ENCODE measurements around the gene PRMT3.

PRMT3 gene

GRCh38 chr11:20530942-20531703 is 143.6 kb downstream of the PRMT3 start:
- no peak for DNase-seq (ENCODE audit: extremely low read depth, low read depth)
- TF ChIP-seq, protein P1, sequence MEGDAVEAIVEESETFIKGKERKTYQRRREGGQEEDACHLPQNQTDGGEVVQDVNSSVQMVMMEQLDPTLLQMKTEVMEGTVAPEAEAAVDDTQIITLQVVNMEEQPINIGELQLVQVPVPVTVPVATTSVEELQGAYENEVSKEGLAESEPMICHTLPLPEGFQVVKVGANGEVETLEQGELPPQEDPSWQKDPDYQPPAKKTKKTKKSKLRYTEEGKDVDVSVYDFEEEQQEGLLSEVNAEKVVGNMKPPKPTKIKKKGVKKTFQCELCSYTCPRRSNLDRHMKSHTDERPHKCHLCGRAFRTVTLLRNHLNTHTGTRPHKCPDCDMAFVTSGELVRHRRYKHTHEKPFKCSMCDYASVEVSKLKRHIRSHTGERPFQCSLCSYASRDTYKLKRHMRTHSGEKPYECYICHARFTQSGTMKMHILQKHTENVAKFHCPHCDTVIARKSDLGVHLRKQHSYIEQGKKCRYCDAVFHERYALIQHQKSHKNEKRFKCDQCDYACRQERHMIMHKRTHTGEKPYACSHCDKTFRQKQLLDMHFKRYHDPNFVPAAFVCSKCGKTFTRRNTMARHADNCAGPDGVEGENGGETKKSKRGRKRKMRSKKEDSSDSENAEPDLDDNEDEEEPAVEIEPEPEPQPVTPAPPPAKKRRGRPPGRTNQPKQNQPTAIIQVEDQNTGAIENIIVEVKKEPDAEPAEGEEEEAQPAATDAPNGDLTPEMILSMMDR (IDR thresholded peaks at IDR 0.05; ENCODE audit: low read depth, low read length, missing control alignments): no peak
- no peak overlapping the region for H3K4me3 ChIP-seq (replicated peaks; ENCODE audit: low read depth, low read length)

- no peak overlapping the region for H3K4me3 ChIP-seq (replicated peaks; ENCODE audit: low read depth, low read length)
- TF ChIP-seq, protein P1 (IDR thresholded peaks at IDR 0.05; ENCODE audit: low read depth, low read length, missing control alignments): no peak
- DNase-seq (ENCODE audit: extremely low read depth, low read depth): no peak
These were observed 147.9 kb downstream of the PRMT3 start for GRCh38 chr11:20535271-20535881.

DNA sequence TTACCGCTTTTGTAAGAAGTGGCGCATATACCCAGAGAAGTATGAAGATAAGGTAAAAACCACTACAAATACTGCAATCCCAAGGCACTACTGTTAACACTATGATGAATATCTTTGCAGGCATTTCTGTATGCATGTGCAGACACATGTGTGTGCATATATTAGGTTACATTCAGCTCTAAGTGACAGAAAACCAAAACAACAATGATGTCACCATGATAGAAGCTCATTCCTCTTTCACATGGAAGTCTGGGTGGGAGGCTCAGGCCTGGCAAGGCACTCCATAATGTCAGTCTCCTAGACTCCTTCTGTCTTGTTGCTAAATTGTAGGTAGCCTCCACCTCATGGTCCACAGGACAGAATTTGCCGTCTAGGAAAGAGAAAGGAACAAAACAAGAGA is 148.8 kb downstream of the PRMT3 start:
- H3K4me3 ChIP-seq (replicated peaks; ENCODE audit: low read depth, low read length): no peak overlapping the region
- TF ChIP-seq, protein P1 (IDR thresholded peaks at IDR 0.05; ENCODE audit: low read depth, low read length, missing control alignments): no peak
- no peak for DNase-seq (ENCODE audit: extremely low read depth, low read depth)

DNA sequence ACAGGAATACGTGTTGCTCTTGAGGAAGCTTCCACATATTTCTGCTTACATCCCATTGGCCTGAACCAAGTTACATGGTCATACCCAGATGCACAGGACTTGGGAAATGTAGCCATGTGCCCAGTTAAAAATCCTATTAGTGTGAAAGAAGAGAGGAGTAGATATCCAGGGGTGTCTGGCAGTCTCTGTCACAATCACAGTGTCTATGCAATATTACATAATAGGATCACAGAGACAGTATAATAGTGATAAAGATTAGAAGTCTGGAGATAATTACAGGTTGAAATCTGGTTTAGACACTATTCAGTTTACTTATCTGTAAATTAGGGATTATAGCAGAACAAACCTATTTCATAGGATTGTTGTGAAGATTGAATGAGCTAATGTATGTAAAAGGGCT is 149.3 kb downstream of the PRMT3 start:
- TF ChIP-seq, protein P1 (IDR thresholded peaks at IDR 0.05; ENCODE audit: low read depth, low read length, missing control alignments): no peak
- no peak overlapping the region for H3K4me3 ChIP-seq (replicated peaks; ENCODE audit: low read depth, low read length)
- no peak for DNase-seq (ENCODE audit: extremely low read depth, low read depth)

- DNase-seq (ENCODE audit: extremely low read depth, low read depth): no peak
- TF ChIP-seq, protein P1 (IDR thresholded peaks at IDR 0.05; ENCODE audit: low read depth, low read length, missing control alignments): no peak
- no peak overlapping the region for H3K4me3 ChIP-seq (replicated peaks; ENCODE audit: low read depth, low read length)
These were observed 154.0 kb downstream of the PRMT3 start for GRCh38 chr11:20541503-20541902.

DNA sequence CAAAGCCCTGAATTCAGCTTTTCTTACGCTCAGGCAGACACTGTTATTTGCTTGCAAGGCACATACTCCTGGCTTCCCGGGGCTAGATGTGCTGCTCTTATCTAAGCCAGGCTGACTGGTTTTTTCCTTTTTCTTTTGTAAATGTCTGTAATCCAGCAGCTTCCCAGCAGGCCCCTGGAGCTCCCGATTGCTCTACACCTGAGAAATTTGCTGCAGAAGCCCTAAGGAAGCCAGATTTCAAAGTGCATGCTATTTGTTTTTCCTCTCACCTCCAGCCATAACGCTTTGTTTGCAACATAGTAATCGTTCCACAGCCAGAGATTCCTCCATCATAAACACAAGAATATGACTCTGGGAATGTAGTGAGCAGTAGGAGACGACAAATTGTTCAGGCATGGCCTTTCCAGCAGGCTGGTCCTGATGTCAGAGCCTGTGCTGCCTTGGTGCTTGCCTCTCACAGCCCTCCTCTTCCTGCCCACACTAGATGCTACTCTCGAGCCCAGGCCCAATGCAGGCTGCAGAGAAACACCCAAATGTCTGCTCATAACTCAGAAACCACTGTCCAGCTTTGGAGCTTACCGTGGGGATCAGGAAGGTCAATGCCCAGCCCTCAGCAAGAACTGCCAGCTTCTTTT is 157.2 kb downstream of the PRMT3 start:
- TF ChIP-seq, protein P1 (IDR thresholded peaks at IDR 0.05; ENCODE audit: low read depth, low read length, missing control alignments): no peak
- no peak overlapping the region for H3K4me3 ChIP-seq (replicated peaks; ENCODE audit: low read depth, low read length)
- no peak for DNase-seq (ENCODE audit: extremely low read depth, low read depth)
